ENCODE measurements around the gene SMC1B.
A peak's percentile ranks its signal among the peaks of the same experiment; 100 is the strongest.

SMC1B gene

DNA sequence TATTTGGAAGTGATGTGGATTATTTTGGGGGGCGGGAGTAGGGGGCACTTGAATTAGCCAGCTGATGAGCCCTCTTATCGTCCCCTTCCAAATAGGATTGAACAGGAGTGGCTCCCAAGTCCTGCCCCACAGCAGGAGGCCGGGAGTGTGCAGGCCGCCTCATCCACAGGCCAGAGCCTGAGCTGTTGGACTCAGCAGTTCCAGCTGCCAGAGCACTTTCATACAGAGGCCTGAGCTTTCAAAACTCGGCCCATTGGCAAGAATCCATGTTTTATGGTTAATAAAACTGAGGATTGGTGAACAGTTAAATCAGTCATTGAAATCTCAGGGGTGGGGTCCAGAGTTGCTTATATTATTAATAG lies 94.1 kb downstream of the SMC1B start:
- no peak for DNase-seq (ENCODE audit: low read depth in 2 of 2)

DNA sequence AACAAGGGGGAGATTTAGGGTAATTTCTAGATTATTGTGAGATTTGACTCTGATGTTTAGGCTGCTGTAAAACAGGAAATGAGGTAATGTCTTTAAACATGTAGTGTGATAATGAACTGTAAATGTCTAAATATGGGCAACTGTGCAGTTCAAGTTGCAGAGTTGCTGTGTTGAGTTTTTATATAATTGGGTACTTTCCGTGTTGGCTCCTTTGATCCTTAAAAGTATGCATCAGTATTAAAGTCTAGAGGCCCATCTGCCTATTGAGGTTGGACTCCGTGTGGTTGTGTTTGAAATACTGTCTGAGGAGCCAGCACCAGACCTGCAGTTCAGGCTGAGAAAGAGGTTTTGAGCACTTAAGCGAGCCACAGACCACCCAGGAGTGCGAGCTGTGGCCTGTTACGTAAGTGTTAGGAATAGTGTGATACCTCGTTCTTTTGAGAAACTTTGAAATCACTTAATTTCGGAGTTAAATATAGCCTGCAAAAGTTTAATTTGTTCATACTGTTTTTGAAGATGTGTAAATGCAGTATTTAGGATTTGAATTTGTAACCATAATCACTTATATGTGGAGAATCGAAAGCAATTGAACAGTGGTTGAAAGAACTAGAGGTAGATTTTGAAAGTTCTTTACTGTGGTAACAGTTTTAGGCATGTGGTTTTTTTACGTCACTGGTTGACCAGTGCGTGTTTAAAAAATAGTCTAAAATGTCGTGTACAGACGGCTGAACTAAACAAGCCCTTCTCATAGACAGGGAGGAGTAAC lies 94.7 kb downstream of the SMC1B start:
- DNase-seq (ENCODE audit: low read depth in 2 of 2) = no peak

DNA sequence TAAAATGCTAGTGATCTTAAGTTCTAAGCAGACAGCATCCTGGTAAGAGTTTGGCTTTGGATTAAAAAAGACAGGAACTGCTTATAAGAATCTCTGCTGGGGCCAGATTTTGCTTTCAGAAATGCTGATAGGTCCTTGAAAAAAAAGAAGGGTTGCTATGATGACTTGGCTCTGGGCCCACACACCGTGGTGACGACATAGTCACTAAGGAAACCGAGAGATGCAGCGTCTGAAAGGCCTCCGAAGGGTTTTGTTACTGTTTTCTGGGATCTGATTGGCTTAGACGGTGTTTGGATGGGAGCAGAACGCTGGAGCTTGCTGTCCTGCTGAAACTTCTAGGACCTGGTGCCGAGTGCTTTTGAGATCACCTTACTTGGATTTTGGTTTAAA lies 95.2 kb downstream of the SMC1B start:
- peak; percentile 69 to 81 for DNase-seq (ENCODE audit: low read depth in 2 of 2)

- no peak for DNase-seq (ENCODE audit: low read depth in 2 of 2)
Measured at GRCh38 chr22:45317551-45318167, 95.7 kb downstream of the SMC1B start.

- no peak for DNase-seq (ENCODE audit: low read depth in 2 of 2)
Measured at GRCh38 chr22:45316796-45317526, 96.4 kb downstream of the SMC1B start.

GRCh38 chr22:45314786-45315185 lies 98.6 kb downstream of the SMC1B start:
- DNase-seq (ENCODE audit: low read depth in 2 of 2) = no peak

DNA sequence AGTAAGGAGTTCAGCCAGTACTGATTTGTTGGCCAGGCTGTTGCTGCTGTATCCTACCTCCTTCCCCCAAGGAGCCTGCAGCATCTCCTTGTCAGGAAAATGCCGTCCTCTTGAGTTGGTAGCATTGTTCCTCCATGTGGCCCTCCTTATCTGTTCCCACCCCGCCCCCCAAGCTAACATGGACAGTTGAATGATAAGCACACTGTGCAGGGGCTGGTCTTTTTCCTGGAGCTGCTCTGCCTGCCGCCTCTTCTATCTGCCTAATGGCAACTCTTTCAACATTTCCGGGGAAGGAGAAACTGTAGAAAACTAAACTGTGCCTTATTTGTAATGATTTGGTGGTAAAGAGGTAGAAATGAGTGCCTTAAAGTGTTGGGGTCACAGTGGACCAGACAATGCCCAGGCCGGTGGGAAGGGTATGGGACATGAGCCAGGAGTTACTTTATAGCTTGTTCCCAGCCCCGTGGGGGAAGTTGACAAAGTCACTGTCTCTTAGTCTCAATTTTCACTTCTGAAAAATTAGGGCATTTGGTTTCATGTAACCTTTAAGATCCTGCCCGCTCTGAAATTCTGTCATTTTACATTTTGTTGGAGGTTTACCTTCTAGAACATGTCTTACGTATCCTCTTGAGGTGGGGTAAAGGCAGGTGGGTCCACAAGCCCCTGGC lies 99.2 kb downstream of the SMC1B start:
- no peak for DNase-seq (ENCODE audit: low read depth in 2 of 2)

DNA sequence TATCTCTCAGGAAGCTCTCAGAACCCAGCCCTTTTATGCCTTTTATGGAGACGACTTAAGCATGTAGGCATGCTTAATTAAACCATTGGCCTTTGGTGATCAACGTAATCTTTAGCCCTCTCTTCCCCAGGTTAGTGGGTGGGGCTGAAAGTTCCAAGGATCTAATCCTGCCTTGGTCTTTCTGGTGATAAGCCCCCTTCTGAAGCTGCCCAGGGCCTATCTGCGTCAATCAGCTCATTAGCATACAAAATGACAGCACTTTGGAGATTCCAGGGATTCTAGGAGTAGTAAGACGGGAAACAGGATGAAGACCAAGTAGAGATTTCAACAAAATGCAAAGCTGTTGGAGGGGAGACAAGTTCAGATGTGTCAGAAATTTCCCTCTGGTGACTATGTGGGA lies 100.5 kb downstream of the SMC1B start:
- no peak for DNase-seq (ENCODE audit: low read depth in 2 of 2)

GRCh38 chr22:45312415-45312814 lies 101.0 kb downstream of the SMC1B start:
- no peak for DNase-seq (ENCODE audit: low read depth in 2 of 2)

DNA sequence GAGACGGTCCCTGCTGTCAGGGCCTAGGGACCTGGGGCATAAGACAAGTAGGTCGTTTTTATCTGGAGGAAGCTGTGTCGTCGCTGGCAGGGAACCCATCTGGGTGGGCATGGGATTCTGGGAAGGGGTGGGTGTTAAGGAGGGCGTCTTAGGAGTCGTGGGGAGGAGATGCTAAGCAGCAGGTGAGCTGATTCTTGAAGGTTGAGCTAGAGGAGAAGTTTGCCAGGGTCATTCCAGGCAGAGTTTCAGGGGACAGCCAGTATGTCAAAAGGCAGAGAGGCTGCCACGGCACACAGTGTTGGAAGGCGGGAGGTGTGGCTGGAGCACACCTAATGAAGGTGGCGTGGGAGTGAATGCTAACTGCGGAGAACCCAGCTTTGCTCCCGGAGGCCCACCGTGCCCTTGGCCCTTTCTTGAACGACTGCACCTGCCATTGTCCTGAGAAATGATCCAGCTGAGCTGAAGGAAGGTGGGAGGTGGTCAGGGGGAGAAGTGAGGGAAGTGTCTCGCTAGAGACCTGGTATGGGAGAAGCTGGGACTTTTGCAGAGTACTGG lies 102.3 kb downstream of the SMC1B start:
- no peak for DNase-seq (ENCODE audit: low read depth in 2 of 2)

DNA sequence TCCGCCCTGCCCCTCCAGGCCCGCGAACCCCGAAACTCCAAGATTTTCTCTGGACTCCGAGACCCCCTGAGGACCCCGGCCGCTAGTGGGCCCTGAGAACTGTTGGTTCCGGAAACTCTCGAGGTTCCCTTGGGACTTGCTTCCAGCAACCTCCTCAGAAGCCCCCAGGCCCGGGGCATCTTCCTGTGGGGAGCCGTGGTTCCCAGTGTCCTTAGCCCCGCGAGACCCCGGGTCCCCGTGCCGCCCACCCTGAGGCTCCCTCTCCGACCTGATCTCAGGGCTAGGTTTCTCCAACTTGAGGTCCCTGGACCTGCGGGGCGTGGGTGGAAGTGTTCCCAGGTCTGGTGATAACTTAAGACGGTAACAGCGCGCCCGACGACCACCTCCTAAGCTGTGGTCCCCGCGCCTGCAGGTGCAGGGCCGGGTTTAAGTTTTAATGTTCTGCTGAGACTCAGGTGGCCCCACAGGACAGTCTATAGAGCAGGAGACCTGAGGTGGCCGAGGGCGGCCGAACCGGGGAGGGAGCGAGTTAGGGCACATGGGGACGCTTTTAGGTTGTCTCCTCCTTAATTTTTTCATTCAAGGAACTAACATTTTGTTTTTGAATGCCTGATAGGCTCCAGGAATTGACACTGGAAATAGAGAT lies 102.9 kb downstream of the SMC1B start:
- no peak for DNase-seq (ENCODE audit: low read depth in 2 of 2)

DNA sequence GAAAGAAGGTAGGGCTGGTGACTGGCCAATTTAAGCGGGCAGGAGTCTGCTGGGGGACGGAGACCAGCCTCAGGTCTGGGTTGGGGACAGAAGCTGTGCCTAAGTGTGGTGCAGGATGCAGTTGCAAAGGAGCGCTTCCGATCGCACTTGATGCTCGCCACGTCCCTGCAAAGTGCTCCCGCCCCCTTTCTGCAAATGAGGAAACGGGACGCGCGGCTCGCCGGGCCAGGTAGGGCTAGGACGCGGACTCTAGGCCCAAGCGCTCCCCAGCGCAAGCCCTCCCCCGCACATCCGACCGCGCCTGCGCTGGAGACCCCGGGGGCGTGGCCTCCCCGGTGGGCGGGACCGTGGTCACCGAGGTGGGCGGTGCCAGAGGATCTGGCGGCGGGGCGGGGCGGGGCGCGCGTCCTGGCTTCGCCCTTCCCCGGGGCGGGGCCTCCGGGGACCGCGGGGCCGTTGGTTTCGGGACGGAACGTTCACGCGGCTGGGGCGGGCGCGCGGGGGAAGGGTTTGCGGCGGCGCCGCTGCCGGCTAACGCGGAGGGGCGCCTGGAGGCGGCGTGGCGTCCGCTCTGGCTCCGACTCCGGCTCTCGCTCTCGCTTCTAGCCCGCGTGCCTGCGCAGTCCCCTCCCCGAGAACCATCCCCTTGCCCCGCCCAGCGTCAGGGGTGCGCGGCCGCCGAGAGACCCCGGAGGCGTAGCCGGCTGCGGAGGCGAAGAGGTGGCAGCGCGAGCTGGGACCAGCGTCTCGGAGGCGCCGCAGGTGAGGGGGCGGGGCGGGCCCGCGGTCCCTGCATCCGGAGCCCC lies 103.8 kb downstream of the SMC1B start, which contains the start of gene FAM118A:
Gene FAM118A, plus strand, starts transcription at position 513 of the 806 bp plus-strand sequence. CDS start 12,446 bp downstream, outside the sequence.
- peak; percentile 85 to 95 for DNase-seq (ENCODE audit: low read depth in 2 of 2)

DNA sequence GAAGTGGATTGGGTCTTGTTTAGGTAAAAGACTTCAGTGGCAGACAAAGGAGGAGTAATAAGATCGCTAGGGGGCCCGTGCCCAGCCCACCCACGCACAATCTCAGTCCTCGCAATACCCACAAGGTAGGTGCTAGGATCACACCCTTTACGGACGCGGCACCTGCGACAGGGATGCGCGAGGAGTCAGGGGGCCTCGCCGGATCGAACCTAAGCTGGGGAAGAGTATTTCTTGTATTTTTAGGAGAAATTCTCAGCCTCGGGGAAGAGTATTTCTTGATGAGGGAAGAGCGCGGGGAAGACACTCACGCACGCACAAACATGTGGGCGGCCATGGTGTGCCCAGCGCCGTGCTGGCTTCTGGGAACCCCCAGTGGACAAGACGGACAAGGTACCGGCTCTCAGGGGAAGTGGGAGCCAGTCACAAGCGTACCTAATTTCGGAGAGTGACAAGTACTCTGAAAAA lies 104.4 kb downstream of the SMC1B start:
- DNase-seq (ENCODE audit: low read depth in 2 of 2) = no peak

- DNase-seq (ENCODE audit: low read depth in 2 of 2) = no peak
Measured at GRCh38 chr22:45308391-45308956, 104.9 kb downstream of the SMC1B start.

DNA sequence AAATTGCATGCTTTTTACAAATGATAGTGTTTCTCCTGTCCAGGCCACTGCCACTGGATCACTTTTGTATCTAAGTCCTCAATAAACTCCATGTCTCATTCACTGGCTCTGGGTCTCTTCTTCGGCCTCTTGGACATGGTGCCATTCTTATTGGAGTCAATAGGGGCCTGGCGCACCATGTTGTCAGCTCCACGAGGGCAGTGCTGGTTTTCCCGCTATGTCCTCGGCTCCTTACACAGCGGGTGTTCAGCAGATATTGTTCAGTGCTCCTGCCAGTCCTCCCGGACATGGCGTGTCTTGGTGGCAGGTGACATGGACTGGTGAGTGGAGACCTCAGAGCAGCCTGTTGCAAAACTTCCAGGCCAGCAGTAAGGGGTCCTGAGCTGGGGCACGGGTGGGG lies 107.3 kb downstream of the SMC1B start:
- DNase-seq (ENCODE audit: low read depth in 2 of 2) = no peak

DNA sequence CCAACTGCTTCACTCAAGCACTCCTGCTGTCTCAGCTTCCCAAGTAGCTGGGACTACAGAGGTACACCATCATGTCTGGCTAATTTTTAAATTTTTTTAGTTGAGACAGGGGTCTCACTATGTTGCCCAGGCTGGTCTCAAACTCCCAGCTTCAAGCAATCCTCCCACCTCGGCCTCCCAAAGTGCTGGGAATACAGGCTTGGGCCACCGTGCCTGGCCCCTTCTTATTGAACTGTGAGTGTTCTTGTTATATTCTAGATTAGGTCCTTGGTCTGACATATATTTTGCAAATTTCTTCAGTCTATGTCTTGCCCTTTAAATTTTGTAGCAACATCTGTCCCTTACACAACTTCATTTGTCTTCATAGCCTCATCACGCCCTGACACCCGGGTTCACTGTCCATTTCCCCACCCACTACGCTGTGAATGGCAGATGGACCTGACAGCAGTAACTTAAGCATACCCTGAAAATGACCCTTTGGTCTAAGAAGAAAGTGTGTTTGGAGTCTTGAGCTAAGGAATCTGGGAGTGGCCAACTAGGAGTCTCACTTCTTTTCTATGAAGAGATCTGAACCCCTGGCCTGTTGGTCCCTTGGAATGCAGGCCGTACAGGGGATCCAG lies 107.8 kb downstream of the SMC1B start:
- DNase-seq (ENCODE audit: low read depth in 2 of 2) = no peak

GRCh38 chr22:45304971-45305370 lies 108.4 kb downstream of the SMC1B start:
- DNase-seq (ENCODE audit: low read depth in 2 of 2) = no peak

DNA sequence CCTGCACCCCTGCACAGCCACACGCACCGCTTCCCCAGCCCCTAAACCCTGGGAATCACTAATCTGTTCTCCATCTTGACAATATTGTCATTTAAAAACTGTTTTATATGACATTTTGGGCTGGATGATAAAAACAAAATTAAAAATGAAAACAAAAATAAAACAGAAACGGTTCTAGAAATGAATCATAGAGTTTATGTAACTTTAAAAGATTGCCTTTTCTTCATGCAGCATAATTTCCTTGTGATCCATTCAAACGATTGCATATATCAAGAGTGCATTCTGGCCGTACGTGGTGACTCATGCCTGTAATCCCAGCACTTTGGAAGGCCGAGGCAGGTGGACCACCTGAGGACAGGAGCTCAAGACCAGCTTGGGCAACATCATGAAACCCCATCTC lies 110.2 kb downstream of the SMC1B start:
- no peak for DNase-seq (ENCODE audit: low read depth in 2 of 2)

DNA sequence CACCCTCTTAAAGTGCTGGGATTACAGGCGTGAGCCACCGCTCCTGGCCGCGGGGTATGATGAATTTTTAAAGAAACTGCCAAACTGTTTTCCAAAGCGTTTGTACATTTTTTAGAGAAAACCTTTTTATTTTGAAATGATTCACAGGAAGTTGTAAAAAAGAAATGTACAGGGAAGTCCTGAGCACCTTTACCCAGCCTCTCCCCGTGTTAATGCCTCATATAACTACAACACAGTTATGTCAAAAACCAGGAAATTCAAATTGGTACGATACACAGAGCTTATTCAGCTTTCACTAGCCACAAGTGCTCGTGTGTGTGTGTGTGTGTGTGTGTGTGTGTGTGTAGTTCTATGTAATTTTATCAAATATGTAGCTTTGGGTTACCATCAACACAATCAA lies 110.6 kb downstream of the SMC1B start:
- DNase-seq (ENCODE audit: low read depth in 2 of 2) = no peak

All from activated CD8-positive, alpha-beta memory T cell treated with anti-CD3 and anti-CD28 coated beads for 4 hours (primary cell).